PC-3 (cell line): ENCODE results near the gene HOOK1.

Source experiments
- EZH2 ChIP-seq: fragments of 300-600 bp; sonication (generic); IDR thresholded peaks from one replicate; pipeline ENCODE4 v1.6.1; 2017; ENCODE audit warnings: antibody characterized with exemption, mild to moderate bottlenecking, low read length; ENCODE audit not compliant: unreplicated experiment
- EZH2phosphoT487 ChIP-seq: fragments of 300-600 bp; sonication (generic); IDR thresholded peaks from 2 replicates; pipeline ENCODE4 v1.6.1; 2018; ENCODE audit warnings: mild to moderate bottlenecking, antibody characterized with exemption, low read length, borderline replicate concordance
- TF ChIP-seq, protein P1 (sequence below): fragments of 300-600 bp; sonication (generic); conservative IDR thresholded peaks from 2 replicates; pipeline ENCODE4 v1.5.1; 2017; ENCODE audit warnings: antibody characterized with exemption, low read depth, mild to moderate bottlenecking, low read length

DNA sequence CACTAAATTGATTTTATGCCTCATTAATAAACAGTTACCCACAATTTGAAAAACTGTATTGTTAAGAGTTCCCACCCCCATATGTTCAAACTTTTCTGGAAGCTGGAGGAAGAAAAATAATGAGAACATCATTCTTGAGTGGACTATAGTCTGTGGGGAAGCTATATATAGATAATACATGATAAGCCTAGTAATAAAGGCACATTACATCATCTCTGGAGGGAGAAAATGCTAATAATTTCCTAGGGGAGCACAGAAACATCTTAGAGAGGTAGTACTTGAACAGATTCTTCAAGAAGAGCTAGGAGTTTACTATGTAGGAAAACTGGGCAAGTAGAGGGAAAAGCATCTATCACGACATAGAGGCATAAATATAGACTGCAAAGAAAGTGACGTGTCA is 92.2 kb downstream of the HOOK1 start:
- TF ChIP-seq, protein P1, sequence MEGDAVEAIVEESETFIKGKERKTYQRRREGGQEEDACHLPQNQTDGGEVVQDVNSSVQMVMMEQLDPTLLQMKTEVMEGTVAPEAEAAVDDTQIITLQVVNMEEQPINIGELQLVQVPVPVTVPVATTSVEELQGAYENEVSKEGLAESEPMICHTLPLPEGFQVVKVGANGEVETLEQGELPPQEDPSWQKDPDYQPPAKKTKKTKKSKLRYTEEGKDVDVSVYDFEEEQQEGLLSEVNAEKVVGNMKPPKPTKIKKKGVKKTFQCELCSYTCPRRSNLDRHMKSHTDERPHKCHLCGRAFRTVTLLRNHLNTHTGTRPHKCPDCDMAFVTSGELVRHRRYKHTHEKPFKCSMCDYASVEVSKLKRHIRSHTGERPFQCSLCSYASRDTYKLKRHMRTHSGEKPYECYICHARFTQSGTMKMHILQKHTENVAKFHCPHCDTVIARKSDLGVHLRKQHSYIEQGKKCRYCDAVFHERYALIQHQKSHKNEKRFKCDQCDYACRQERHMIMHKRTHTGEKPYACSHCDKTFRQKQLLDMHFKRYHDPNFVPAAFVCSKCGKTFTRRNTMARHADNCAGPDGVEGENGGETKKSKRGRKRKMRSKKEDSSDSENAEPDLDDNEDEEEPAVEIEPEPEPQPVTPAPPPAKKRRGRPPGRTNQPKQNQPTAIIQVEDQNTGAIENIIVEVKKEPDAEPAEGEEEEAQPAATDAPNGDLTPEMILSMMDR: no peak
- TF ChIP-seq EZH2phosphoT487 (no peak), EZH2 (no peak)
